ENCODE results near the gene RBBP4.

RBBP4 gene

GRCh38 chr1:32719681-32720275, 68.8 kb downstream of the RBBP4 start:
- DNase-seq (ENCODE audit: low read depth in 3 of 3), result no peak

GRCh38 chr1:32724678-32725614, 73.9 kb downstream of the RBBP4 start:
- peak in 1 of 3 donors; percentile 13 for DNase-seq (ENCODE audit: low read depth in 3 of 3)

DNA sequence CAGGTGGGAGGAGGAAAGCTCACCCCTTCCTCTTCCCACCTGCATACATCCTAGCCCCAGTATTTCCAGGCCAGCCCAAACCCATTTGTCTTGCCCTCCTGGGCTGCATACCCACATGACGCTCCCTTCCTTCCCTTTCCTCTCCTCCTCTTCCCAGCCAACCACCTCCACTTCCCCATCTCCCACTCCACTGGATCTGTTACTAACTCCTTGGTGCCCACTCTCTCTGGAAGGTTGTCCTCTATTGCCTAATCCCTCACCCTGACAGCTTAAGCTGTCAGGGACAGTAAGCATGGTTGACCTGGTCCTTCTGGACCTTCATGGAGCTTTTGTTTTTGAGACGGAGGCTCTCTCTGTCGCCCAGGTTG, 74.6 kb downstream of the RBBP4 start:
- DNase-seq (ENCODE audit: low read depth in 3 of 3), result no peak

GRCh38 chr1:32727876-32728275, 76.9 kb downstream of the RBBP4 start:
- DNase-seq (ENCODE audit: low read depth in 3 of 3), result no peak

- DNase-seq (ENCODE audit: low read depth in 3 of 3), result no peak
Measured at GRCh38 chr1:32728413-32729077, 77.5 kb downstream of the RBBP4 start.

GRCh38 chr1:32729254-32730046, 78.4 kb downstream of the RBBP4 start:
- DNase-seq (ENCODE audit: low read depth in 3 of 3), result no peak

GRCh38 chr1:32733582-32734321, 82.7 kb downstream of the RBBP4 start:
- no peak for DNase-seq (ENCODE audit: low read depth in 3 of 3)
